HG03571 (cell line): ENCODE data around the gene EPB41L3.

Source experiments
- ATAC-seq: cut with Tn5 transposase; IDR thresholded peaks from one replicate; pipeline ENCODE4 v1.9.1; 2021; ENCODE audit not compliant: unreplicated experiment

Gene EPB41L3

GRCh38 chr18:5419030-5419429 lies 124.8 kb downstream of the EPB41L3 start:
- no peak for ATAC-seq

GRCh38 chr18:5417342-5417741 lies 126.5 kb downstream of the EPB41L3 start:
- ATAC-seq: no peak

DNA sequence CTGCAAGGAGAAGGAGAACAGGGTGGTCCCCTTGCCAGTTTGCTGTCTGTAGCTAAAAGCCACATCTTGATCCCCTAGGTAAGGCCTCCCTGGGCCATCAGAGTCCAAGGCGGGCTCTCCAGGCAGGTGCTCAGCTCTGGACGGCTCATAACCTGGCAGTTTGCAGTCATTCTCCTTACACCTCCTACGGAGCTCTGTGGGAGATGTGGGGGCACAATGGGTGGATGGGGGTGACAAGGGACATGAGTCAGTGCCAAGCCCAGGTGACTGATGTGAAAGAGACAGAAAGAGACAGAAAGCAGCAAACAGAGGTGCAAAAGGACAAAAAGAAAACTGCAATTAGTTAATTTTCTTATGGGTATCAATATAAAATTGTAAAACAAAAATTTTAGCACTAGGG lies 127.7 kb downstream of the EPB41L3 start:
- no peak for ATAC-seq

DNA sequence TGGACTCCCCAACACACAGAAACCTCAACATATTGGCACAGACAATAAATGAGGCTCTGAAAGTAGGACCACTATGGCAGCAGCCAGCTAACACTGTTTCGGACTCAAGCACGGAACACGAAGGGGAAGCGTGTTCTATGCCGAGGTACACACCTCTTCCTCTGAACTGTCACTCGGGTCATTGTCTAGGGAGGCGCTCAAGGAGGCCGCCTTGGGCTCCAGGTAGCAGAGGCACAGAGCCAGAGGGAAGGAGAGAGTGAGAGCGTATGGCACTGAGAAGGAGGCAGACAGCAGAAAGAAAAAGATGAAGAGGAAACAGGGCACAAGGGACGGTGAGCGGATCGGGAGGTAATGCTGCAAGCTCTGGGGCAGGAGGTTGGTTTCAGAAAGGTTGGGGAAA lies 128.1 kb downstream of the EPB41L3 start:
- no peak for ATAC-seq

- ATAC-seq: no peak
Observed at GRCh38 chr18:5415031-5415430, 128.8 kb downstream of the EPB41L3 start.

- ATAC-seq: no peak
Observed at GRCh38 chr18:5414546-5414945, 129.3 kb downstream of the EPB41L3 start.

- no peak for ATAC-seq
Observed at GRCh38 chr18:5413447-5413846, 130.3 kb downstream of the EPB41L3 start.

- no peak for ATAC-seq
Observed at GRCh38 chr18:5410582-5410981, 133.2 kb downstream of the EPB41L3 start.

- ATAC-seq: no peak
Observed at GRCh38 chr18:5398269-5398668, 145.5 kb downstream of the EPB41L3 start.

DNA sequence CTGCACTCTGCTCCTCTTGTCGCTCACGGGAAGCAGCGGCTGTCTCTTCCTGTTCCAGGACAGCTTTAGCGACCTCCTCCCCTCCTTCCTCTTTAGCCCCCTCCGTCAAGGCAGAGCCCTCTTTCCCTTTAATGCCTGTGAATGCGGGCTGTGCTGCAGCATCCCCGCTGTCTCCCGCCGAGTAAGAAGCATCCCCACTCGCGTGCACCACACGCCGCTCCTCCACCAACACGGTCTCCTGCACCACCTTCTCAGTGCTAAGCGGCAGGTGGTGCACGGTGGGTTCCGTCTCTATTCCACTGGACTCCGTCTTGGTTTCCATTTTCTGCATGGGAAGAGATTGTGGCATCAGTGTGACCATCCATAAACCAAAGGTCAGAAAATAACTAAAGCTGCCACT lies 146.7 kb downstream of the EPB41L3 start:
- ATAC-seq: no peak

- ATAC-seq: no peak
Observed at GRCh38 chr18:5395860-5396448, 147.8 kb downstream of the EPB41L3 start.

- ATAC-seq: no peak
Observed at GRCh38 chr18:5393779-5394178, 150.0 kb downstream of the EPB41L3 start.

- no peak for ATAC-seq
Observed at GRCh38 chr18:5391409-5391808, 152.4 kb downstream of the EPB41L3 start.

DNA sequence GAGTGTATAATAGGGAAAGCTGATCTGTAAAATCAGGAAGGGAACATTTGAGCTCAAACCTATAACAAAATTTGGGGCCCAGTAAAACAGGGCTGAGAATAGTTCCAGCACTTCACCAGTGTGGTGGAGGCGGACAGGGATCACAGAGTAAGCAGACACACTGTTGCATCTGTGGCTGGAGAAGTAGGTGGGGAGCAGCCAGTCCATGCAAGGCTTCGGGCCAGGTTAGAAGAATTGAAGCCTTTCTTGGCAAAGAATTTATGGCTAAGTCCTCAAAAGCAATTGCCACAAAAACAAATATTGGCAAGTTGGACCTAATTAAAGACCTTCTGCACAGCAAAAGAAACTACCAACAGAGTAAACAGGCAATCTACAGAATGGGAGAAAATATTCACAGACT lies 154.4 kb downstream of the EPB41L3 start:
- no peak for ATAC-seq

DNA sequence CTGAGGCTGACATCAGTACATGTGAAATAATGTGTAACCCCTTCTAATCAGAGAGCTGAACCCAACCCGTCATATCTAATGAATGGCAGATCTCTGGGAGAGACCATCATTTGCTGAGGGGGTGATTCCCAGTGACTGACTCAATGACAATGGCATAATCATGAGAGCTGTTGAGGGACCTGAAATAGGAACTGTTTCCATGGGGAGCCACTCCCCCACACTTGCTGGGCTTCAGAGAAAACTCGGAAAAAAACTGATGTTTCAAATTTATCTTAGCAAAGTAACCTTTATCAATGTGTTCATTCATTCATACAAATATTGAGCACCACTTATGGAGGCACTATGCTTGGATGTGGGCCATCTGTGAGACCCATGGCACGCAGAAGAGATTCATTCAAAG lies 154.9 kb downstream of the EPB41L3 start:
- ATAC-seq: no peak

- ATAC-seq: no peak
Observed at GRCh38 chr18:5380586-5380985, 163.2 kb downstream of the EPB41L3 start.

DNA sequence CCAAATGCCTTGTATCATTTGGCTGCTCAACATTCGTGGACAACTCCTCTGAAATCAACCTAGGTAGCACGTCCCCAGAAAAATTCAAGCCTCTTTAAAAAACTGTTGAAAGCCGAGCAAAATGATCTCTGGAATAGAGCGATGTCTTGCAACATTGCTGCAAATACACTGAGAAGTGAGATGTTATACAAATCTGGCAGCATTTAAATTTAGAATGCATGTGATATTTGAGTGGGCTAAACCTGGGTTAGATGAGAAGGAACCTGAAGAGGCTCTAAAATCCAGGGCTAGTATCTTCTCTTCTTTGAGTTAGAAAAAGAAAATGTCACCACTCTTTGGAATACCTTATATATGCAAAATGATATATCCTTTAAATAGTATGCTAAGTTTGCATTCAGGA lies 166.8 kb downstream of the EPB41L3 start:
- ATAC-seq: no peak

GRCh38 chr18:5370332-5370731 lies 173.5 kb downstream of the EPB41L3 start:
- ATAC-seq: no peak

- no peak for ATAC-seq
Observed at GRCh38 chr18:5369513-5369912, 174.3 kb downstream of the EPB41L3 start.

GRCh38 chr18:5365443-5365842 lies 178.4 kb downstream of the EPB41L3 start:
- ATAC-seq: no peak

DNA sequence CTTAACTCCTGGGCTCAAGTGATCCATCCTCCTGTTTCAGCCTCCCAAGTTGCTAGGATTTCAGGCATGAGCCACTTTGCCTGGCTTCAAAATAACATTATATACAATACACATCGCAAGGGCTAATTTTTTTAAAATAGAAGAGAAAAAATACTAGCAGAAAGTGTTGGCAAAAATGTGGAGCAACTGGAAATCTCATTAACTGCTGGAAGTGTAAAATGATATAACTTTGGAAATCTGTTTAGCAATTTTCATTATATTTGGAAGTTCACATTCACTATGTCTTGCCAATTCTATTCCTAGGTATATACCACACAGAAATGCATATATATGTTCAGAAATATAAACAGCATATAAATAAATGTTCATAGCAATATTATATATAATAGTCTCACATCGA lies 193.2 kb downstream of the EPB41L3 start:
- no peak for ATAC-seq
